NCI-H2107 treated with DMSO at 0.1 percent for 48 hours (cell line): Measurements from ENCODE around the gene DENND1A.

Experiments
- DNase-seq: peaks from one replicate; lab custom pipeline; 2025; ENCODE audit not compliant: unreplicated experiment; lab: John Stamatoyannopoulos, UW

The DENND1A gene

DNA sequence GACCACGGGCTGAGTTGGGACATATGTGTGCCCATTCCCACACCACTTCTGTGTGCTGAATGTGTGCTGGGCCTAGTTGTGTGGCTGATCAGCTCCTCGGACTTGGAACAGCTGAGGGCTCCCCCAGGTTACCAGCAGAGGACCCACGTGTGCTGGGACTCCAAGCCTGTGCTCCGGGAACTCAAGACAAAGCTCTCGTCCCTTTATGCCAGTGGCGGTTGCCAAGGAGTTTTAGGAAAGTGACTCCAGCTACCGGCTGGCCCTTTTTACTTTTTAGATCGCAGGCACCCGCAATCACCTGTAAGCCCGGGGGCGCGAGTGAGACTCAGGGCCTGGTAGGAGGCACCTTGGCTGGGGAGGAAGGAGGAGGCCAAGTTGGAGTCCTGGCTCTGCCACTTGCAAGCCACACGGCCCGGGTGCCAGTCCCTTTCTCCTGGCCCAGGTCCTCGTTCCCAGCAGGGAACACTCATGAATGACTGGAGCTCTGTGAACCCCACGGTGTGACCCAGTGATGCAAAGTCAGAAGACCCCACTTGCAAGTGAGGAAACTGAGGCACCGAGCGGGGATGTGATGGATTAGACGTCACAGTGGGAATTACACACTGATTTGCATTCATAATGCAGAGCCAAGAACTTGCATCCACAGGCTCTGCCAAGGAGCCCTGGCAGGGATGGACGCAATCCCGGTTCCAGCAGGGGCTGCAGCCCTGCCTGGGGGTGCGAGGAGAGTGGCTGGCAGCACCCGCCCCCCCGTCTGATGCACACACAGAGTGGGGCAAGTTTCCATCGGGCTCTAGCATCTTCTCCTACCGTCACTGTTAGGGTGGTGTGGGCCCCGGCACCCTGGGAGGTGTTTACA, 547.0 kb downstream of the DENND1A start:
- no peak for DNase-seq

DNA sequence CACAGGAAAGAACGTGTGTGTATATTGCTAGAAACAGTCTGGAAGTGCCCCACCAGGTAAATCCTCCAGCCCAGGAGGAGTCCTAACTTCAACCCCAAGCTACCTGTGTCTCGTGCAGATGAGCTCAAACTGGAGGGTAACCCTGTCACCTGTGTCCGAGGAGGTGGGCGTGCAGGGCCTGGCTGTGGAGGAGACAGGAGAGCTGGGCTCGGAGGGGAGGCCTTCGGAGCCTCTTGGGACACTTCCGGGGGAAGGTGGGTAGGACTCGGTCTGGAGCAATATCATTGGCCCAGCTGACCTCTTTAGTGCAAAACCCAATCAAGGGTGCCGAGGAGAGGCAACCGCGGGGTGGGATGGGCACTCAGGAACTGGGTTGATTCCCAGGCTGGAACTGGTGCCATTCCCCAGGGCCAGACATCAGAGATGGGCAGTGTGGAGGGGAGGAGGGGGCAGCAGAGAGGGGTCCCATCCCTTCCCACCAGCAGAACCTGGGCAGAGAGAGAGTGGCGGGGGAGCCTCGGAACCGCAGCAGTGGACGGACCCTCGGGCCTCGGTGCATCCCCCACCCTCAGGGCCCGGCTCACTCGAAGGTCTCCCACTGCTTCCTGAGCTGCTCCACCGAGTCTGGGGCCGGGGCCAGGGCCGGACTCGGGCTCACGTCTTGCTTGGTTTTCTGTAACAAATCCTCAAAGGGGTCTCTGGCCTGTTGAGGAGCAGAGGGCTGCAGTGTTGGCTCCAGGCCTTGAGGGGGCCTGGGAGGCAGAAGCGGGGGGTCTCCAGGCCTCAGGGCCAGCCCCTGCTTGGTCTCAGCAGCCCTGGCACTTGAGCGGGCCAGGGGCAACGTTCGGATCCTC, 548.8 kb downstream of the DENND1A start:
- no peak for DNase-seq

DNA sequence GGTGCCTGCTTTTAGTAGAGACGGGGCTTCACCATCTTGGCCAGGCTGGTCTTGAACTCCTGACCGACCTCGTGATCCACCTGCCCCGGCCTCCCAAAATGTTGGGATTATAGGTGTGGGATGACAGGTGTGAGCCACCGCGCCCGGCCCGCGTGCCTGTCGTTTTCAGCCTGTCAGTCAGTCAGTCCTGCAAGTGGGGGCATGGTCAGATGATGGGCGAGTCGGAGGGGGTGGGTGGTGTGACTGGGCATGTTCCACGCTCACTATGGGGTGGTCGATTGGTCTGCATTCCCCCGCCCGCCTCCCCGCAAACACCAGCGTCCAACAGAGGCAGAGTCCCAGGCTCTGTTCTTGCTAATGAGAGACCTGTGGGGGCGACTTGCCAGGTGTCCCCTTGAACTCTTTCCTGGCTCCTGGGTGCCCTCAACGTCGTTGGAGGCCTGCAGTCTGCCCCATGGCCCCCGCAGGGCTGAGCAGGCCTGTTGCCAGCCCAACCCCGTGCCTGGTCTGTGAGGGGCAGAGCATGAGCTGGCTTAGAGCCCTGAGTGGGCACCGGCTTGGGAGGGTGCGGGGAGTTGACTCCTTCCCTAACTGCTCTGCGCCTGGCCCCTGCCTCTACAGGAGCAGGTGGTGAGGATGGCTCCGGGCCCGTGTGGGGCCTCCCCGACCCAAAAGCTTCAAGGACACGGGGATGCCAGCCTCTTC, 550.8 kb downstream of the DENND1A start:
- no peak for DNase-seq

DNA sequence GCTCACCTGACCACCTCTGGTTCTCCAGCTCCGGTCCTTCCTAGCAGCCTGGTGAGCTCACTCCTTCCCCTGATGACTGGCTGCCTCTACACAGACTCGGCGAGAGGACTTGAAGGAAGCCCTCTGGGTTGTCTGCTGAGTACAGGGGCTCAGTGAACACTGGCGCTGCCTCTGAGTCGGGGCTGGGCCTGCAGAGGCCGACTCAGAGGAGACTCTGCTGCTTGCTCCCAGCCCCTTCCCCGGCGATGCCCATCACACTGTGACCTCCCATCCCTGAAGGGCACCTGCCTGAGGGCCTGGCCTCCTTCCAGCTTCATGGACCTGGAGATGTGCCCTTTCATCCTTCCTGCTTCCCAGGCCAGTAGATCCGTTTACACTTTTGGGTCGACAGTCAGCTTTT, 551.9 kb downstream of the DENND1A start:
- no peak for DNase-seq

DNA sequence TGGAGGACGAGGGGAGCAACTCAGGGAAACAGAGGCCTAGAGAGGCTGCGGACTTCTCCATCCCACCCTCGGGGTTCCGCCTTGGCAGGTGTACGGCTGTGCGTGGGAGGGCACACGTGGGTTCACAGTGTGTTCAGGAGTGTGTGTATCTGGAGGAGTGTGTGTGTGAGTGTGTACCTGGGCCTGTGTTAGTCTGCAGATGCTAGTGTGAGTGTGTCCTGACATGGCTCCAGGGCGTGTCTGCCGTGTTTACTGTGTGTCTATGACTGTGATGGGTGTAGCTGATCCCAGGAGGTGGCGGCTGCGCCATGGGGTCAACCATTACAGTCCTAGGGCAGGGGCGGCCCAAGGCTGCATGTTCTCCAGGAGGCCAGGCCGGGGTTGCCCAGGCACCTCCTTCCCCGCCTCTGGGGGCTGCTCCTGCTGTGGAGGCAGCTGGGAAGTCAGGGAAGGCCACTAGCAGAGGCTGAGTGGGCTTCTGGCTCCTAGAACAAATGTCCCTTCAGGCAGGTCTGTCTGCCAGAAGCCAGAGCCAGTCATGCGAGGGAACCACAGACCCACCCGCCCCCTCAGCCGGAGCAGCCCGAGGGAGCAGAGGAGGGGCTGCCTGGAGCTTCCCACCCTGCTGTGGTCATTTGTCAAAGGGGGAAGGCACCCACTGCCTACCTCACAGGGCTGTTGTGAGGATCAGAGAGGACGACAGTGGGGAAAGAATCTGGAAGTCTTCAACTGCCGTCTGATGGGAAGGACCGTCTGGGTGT, 552.5 kb downstream of the DENND1A start:
- DNase-seq: no peak

DNA sequence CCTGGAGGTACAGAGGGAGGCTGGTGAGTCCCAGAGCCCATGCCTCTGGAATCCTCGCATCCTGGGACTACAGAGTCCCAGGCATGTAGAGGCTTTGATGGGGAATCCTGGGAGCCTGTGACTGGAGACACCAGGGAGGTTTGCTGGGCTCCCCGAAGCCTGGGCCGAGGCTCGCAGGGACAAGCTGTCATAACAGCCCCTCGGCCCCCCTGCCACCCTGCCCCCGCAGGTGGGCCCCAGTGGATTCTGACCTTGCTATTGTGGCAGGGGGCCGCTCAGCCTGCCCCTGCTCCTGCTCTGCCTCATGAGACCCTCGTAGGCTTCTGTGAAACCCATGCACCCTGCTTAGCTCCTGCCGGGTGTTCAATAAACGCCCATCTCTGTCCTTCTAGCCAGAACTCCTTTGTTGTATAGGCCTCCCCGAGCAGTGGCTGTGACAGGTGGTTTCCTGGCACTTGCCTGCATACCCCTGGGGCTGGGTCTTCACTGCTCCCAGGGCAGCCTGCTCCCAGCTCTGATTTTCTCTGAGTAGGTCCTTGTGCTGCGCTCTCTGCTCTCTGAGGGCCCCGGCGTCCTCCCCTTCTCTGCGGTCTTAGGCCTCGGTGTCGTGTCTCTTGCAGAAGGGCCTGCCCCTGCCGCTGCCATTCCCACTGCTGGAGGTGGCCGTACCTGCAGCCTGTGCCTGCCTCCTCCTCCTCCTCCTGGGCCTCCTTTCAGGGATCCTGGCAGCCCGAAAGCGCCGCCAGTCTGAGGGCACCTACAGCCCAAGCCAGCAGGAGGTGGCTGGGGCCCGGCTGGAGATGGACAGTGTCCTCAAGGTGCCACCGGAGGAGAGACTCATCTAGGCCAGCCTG, 553.5 kb downstream of the DENND1A start:
- no peak for DNase-seq

DNA sequence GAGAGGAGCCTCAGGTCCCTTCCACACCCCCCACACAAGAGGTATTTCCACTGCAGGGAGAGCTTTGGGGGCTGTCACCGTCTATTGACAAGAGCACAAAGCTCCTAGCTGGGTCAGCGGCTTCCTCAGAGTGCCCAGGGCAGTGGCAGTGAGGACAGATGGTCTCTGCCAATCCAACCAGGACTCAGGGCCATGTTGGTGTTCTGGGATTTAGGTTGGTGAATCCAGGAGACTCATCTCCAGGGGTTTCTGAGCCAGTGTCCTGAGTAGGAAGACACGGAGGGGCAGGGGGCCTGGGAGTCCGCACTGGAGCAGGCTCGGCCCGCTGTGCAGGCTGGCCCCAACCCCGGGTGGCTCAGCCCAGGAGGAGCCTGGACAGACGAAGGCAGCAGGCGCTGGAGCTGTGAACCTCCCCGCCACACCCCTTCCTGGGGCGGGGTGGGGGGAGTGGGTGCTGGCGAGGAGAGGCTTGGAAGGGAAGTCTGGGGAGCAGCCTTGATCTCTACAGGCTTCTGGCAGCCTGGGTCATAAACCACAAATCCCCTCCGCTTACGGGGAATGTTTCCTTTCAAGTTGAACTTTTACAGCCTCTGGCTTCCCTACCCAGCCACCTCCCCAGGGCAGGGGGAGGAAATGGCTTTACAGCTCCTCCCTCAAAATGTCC, 554.3 kb downstream of the DENND1A start:
- DNase-seq: no peak

DNA sequence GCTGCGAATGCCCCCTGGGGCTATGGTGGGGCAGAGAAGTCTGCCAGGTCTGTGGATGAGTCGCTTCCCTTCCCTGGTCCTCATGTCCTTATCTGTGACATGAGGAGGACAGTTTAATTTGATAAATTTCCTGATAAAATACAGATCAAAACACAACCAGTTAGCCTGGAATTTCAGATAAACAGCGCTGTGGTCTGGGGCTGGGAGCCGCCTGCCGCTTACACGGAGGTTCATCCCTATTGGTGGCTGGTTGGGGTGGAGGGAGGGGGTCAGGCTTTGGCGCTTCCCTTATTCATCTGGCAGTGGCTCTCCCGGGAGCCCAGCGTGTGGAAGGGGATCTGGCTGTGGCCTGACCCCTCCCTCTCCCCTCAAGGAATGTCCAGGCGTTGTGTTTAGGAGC, 556.0 kb downstream of the DENND1A start:
- DNase-seq: no peak

DNA sequence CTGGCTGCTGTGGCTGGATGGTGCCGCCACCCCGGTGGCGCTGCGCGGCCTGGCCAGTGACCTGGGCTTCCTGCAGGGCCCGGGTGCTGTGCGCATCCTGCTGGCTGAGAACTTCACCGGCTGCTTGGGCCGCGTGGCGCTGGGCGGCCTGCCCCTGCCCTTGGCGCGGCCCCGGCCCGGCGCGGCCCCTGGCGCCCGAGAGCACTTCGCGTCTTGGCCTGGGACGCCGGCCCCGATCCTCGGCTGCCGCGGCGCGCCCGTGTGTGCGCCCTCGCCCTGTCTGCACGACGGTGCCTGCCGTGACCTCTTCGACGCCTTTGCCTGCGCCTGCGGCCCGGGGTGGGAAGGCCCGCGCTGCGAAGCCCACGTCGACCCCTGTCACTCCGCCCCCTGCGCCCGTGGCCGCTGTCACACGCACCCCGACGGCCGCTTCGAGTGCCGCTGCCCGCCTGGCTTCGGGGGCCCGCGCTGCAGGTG, 556.4 kb downstream of the DENND1A start:
- no peak for DNase-seq

DNA sequence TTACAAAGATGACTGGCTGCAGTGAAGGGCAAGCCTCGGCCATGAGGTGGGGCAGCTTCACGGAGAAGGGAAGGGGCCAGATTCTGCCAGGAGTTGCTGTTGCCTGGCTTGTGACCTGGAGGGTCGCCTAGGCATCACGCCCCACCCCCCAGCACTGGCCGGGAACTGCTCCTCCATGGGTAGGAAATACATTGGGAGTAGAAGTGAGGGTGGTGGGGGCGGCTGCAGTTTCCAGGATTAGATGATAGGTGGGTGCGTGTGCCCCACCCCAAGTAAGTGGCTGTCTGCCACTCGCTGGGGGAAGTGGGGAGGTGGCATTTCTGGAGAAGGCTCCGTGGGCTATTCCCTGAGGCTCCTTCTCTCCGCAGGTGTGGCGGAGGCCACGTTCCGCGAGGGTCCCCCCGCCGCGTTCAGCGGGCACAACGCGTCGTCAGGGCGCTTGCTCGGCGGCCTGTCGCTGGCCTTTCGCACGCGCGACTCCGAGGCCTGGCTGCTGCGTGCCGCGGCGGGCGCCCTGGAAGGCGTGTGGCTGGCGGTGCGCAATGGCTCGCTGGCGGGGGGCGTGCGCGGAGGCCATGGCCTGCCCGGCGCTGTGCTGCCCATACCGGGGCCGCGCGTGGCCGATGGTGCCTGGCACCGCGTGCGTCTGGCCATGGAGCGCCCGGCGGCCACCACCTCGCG, 557.0 kb downstream of the DENND1A start:
- no peak for DNase-seq

DNA sequence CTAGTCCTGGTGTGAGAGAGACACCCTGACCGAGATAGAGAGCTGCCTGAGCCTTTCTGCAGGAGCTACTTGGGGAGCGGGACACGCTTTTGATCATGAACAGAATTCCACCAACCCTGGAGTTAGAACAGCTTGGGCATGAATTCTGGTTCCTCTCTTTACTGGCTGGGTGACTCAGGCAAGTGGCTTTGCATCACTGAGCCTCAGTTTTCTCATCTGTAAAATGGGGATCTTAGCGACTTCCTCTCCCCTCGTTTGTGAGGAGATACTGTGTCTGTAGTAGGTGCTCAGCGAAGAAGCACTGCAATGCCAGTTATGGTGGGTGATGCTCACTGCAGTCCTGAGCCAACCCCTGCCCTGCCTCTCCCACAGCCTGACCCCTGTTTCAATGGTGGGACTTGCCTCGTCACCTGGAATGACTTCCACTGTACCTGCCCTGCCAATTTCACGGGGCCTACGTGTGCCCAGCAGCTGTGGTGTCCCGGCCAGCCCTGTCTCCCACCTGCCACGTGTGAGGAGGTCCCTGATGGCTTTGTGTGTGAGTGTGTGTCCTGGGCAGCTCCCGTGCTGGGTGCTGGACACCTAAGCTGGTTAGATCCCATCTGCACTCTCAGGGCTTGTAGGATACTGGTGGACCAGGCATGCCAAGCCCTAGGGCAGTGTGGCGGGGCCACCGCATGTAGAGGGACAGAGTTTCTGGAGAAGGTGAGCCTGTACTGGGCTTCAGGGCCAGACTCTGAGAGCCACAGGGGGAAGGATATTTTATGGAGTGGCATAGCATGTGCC, 557.9 kb downstream of the DENND1A start:
- no peak for DNase-seq

DNA sequence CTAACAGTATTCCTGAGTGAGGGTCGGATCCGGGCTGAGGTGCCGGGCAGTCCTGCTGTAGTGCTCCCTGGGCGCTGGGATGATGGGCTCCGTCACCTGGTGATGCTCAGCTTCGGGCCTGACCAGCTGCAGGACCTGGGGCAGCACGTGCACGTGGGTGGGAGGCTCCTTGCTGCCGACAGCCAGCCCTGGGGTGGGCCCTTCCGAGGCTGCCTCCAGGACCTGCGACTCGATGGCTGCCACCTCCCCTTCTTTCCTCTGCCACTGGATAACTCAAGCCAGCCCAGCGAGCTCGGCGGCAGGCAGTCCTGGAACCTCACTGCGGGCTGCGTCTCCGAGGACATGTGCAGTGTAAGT, 558.7 kb downstream of the DENND1A start:
- DNase-seq: no peak

DNA sequence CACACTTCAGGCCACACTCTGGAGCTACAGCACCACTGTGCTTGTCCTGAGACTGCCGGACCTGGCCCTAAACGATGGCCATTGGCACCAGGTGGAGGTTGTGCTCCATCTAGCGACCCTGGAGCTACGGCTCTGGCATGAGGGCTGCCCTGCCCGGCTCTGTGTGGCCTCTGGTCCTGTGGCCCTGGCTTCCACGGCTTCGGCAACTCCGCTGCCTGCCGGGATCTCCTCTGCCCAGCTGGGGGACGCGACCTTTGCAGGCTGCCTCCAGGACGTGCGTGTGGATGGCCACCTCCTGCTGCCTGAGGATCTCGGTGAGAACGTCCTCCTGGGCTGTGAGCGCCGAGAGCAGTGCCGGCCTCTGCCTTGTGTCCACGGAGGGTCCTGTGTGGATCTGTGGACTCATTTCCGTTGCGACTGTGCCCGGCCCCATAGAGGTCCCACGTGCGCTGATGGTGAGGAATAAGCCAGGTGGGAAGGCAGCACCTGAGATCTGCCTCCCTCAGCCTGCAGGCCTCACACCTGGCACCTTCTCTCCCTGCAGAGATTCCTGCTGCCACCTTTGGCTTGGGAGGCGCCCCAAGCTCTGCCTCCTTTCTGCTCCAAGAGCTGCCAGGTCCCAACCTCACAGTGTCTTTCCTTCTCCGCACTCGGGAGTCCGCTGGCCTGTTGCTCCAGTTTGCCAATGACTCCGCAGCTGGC, 559.2 kb downstream of the DENND1A start:
- no peak for DNase-seq

DNA sequence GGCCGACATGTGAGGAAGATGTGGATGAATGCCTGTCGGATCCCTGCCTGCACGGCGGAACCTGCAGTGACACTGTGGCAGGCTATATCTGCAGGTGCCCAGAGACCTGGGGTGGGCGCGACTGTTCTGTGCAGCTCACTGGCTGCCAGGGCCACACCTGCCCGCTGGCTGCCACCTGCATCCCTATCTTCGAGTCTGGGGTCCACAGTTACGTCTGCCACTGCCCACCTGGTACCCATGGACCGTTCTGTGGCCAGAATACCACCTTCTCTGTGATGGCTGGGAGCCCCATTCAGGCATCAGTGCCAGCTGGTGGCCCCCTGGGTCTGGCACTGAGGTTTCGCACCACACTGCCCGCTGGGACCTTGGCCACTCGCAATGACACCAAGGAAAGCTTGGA, 559.8 kb downstream of the DENND1A start:
- no peak for DNase-seq

DNA sequence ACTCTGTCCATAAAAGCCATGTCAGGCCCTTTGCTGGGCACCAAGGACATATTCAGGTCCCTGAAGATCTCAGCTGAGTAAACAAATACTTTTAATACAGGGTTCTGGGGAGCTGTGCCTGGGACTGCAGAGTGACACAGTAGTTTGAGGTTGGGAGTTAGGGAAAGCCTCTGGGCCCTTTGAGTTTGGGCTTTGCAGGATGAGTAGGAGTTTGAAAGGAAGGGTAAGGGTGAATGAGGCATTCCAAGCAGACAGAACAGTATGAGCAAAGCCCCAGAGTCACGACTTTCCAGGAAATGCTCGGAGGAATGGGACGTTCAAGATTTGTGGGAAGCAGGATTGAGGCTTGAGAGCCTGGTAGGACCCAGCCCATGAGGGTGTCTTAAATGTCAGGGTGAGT, 560.6 kb downstream of the DENND1A start:
- no peak for DNase-seq

DNA sequence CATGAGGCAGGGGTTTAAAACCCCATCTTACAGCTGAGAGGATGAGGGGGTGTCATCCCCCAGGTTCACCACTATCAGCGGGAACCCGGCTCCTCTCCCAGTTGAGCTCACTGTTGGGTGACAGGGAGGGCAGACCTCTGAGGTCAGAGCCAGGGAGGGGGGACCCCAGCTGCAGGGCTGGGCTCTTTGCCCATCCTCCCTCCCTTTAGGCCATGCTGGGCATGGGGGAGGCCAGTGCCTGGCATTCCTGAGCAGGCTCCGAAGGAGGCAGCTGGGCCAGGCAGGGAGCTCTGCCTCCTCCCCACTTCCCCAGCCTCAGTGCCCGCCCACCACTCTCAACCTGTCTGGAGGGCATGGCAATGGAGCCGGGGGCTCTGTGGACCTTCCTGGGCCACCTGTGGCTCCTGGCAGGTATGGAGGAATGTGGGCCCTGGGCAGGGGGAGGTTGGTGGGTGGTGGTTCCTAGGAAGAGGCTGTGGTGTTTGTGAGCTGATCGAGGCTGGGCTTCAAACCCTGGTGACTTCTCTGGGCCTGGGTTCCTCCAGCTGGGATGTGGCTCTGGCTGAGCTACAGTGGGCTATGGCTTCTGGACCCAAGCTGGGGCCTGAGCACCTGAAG, 561.3 kb downstream of the DENND1A start:
- no peak for DNase-seq

DNA sequence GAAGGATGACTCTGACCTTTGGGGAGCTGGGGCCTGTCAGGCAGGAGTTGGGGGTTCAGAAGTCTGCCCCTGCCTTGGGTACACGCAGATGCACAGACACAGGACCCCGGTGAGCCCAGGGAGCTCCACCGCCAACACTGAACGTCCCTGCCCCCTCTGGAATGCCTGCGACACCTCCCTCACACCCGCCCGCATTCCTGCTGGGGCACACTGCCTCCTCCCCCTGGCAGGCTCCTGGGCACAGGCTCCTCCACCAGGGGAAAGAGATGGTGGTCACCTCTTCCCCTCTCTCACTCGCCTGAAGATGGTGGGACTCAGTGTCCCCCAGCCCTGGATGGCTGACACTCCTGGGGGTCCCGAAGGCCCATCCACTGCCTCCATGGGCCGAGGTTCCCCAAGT, 561.9 kb downstream of the DENND1A start:
- no peak for DNase-seq
